ENCODE data around the gene CNIH3.

The CNIH3 gene

DNA sequence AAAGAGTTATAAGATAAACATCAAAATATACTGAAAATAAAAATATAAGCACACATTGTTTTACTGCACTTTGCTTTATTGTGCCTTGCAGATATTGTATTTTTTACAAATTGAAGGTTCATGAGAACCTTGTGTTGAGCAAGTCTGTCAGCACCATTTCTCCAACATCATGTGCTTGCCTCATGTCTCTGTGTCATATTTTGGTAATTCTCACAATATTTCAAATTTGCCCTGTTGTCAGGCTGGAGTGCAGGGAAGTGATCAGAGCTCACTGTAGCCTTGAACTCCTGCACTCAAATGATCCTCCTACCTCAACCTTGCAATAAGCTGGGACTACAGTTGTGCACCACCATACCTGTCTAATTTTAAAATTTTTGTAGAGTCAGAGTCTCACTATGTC lies 21.3 kb upstream of the CNIH3 start:
- Mint-ChIP-seq H3K27me3 (no peaks in the 10 kb centered on the region), H3K4me3 (no peak overlapping the region), H3K9me3 (no peaks in the 10 kb centered on the region), H3K36me3 (ENCODE audit: low read depth) (no peaks in the 10 kb centered on the region), H3K4me1 (ENCODE audit: low read depth) (no peaks in the 10 kb centered on the region), H3K27ac (no peak overlapping the region)
- no peak for DNase-seq

GRCh38 chr1:224605482-224606181 lies 10.5 kb upstream of the CNIH3 start:
- no peak overlapping the region for H3K27ac Mint-ChIP-seq
- H3K27me3 Mint-ChIP-seq, result peaks cover 9% of the 10 kb centered on the region
- no peak for DNase-seq
- no peaks in the 10 kb centered on the region for H3K36me3 Mint-ChIP-seq (ENCODE audit: low read depth)
- H3K4me3 Mint-ChIP-seq, result no peak overlapping the region
- no peaks in the 10 kb centered on the region for H3K4me1 Mint-ChIP-seq (ENCODE audit: low read depth)
- H3K9me3 Mint-ChIP-seq, result no peaks in the 10 kb centered on the region

DNA sequence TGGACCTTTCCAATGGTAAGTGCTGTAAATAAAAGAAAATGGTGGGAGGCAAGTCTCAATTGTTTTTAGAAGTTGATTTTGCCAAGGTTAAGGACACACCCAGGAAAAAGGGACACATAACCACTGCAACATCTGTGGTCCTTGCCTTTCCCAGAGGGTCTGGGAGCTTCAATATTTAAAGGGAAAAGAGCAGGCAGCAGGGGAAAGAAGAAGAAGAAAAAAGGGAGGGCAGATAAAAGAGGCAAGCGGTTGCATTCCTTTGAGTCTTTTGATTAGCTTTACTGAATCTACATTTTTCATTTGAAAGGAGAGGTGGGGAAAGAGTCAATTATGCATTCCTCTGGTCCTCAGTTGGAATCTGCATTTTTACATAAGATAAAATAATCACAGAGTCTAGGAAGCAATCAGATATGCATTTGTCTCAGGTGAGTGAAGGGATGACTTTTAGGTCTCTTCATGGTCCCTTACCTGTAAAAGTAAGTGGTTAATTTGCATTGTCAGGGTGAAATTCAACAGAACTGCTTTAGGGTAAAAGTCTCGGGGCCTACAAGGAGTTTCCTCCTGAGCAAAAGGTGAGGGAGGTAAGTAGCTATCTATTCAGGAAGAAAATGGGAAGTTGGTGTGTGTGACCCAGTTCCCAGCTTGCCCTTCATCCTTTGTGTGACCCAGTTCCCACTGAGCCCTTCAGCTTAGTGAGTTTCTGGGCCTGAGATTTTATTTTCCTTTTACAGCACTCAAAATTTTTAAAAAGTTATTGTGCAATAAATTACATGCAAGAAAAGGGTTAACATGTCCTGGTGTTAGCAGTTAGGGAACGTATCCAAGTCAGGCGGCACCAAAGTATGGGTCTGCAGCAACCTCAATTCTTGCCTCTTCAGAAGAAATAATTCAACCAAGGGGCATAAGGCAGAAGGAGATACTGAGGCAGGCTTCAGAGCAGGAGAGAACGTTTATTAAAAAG lies 8.6 kb upstream of the CNIH3 start:
- DNase-seq, result no peak
- H3K36me3 Mint-ChIP-seq (ENCODE audit: low read depth), result no peaks in the 10 kb centered on the region
- H3K27ac Mint-ChIP-seq, result no peak overlapping the region
- H3K4me3 Mint-ChIP-seq, result no peak overlapping the region
- H3K4me1 Mint-ChIP-seq (ENCODE audit: low read depth), result no peaks in the 10 kb centered on the region
- peaks cover 9% of the 10 kb centered on the region for H3K27me3 Mint-ChIP-seq
- H3K9me3 Mint-ChIP-seq, result no peaks in the 10 kb centered on the region

DNA sequence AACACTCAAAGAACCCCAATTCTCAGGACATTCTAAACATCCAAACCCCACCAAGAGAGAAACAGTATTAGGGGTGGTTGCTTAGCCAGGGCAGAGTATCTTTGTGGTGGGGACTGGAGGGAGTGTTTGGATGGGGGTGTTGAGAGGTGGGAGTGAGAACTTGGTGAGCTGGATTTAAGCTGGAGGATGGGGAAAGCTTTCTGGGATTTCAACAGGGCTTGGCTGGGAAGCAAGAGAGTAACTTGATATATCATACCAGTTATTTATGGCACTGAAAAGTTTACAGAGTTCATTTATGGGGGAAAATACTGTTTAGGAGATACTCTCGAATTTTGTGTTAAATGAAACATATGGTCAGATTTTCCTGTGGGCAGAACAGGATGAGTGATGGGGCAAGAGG lies 6.8 kb upstream of the CNIH3 start:
- Mint-ChIP-seq H3K27me3 (peaks cover 9% of the 10 kb centered on the region), H3K4me1 (ENCODE audit: low read depth) (no peaks in the 10 kb centered on the region), H3K36me3 (ENCODE audit: low read depth) (no peaks in the 10 kb centered on the region), H3K9me3 (no peaks in the 10 kb centered on the region), H3K27ac (no peak overlapping the region), H3K4me3 (no peak overlapping the region)
- DNase-seq, result no peak

- Mint-ChIP-seq H3K36me3 (ENCODE audit: low read depth) (no peaks in the 10 kb centered on the region), H3K27me3 (peaks cover 25% of the 10 kb centered on the region)
Measured at GRCh38 chr1:224612246-224612645, 3.9 kb upstream of the CNIH3 start.

GRCh38 chr1:224613486-224613885 lies 2.6 kb upstream of the CNIH3 start:
- peaks cover 24% of the 10 kb centered on the region for H3K4me1 Mint-ChIP-seq (ENCODE audit: low read depth)
- H3K4me3 Mint-ChIP-seq, result no peak overlapping the region
- no peaks in the 10 kb centered on the region for H3K9me3 Mint-ChIP-seq
- peaks cover 37% of the 10 kb centered on the region for H3K27me3 Mint-ChIP-seq
- DNase-seq, result no peak
- H3K27ac Mint-ChIP-seq, result no peak overlapping the region
- no peaks in the 10 kb centered on the region for H3K36me3 Mint-ChIP-seq (ENCODE audit: low read depth)

More at GRCh38 chr1:224612246-224612645, 3.9 kb upstream of the CNIH3 start:
- DNase-seq, result no peak
- no peak overlapping the region for H3K4me3 Mint-ChIP-seq
- H3K4me1 Mint-ChIP-seq (ENCODE audit: low read depth), result peaks cover 14% of the 10 kb centered on the region
- H3K9me3 Mint-ChIP-seq, result no peaks in the 10 kb centered on the region
- H3K27ac Mint-ChIP-seq, result no peak overlapping the region

- peaks cover 30% of the 10 kb centered on the region for H3K4me1 Mint-ChIP-seq (ENCODE audit: low read depth)
- H3K4me3 Mint-ChIP-seq, result peak overlapping the region; percentile 65
- no peak overlapping the region for H3K27ac Mint-ChIP-seq
- peak; percentile 36 for DNase-seq
- H3K9me3 Mint-ChIP-seq, result peaks cover 6% of the 10 kb centered on the region
- no peaks in the 10 kb centered on the region for H3K36me3 Mint-ChIP-seq (ENCODE audit: low read depth)
- peaks cover 67% of the 10 kb centered on the region for H3K27me3 Mint-ChIP-seq
Measured at GRCh38 chr1:224616756-224617409, 766 bp downstream of the CNIH3 start.

GRCh38 chr1:224617410-224618355 lies 1.6 kb downstream of the CNIH3 start:
- peak; percentile 39 for DNase-seq
- Mint-ChIP-seq H3K27me3 (peaks cover 73% of the 10 kb centered on the region), H3K27ac (no peak overlapping the region), H3K4me1 (ENCODE audit: low read depth) (peaks cover 30% of the 10 kb centered on the region), H3K36me3 (ENCODE audit: low read depth) (no peaks in the 10 kb centered on the region), H3K9me3 (peaks cover 12% of the 10 kb centered on the region), H3K4me3 (peak overlapping the region; percentile 65)

- H3K4me1 Mint-ChIP-seq (ENCODE audit: low read depth), result peaks cover 44% of the 10 kb centered on the region
- H3K27ac Mint-ChIP-seq, result no peak overlapping the region
- no peak overlapping the region for H3K4me3 Mint-ChIP-seq
- H3K9me3 Mint-ChIP-seq, result peaks cover 12% of the 10 kb centered on the region
- DNase-seq, result no peak
- H3K36me3 Mint-ChIP-seq (ENCODE audit: low read depth), result no peaks in the 10 kb centered on the region
- H3K27me3 Mint-ChIP-seq, result peaks cover 70% of the 10 kb centered on the region
Measured at GRCh38 chr1:224619209-224619608, 3.1 kb downstream of the CNIH3 start.

GRCh38 chr1:224620105-224620504 lies 4.0 kb downstream of the CNIH3 start:
- DNase-seq, result no peak
- Mint-ChIP-seq H3K9me3 (peaks cover 12% of the 10 kb centered on the region), H3K36me3 (ENCODE audit: low read depth) (no peaks in the 10 kb centered on the region), H3K27ac (no peak overlapping the region), H3K4me3 (no peak overlapping the region), H3K4me1 (ENCODE audit: low read depth) (peaks cover 53% of the 10 kb centered on the region), H3K27me3 (peaks cover 65% of the 10 kb centered on the region)

DNA sequence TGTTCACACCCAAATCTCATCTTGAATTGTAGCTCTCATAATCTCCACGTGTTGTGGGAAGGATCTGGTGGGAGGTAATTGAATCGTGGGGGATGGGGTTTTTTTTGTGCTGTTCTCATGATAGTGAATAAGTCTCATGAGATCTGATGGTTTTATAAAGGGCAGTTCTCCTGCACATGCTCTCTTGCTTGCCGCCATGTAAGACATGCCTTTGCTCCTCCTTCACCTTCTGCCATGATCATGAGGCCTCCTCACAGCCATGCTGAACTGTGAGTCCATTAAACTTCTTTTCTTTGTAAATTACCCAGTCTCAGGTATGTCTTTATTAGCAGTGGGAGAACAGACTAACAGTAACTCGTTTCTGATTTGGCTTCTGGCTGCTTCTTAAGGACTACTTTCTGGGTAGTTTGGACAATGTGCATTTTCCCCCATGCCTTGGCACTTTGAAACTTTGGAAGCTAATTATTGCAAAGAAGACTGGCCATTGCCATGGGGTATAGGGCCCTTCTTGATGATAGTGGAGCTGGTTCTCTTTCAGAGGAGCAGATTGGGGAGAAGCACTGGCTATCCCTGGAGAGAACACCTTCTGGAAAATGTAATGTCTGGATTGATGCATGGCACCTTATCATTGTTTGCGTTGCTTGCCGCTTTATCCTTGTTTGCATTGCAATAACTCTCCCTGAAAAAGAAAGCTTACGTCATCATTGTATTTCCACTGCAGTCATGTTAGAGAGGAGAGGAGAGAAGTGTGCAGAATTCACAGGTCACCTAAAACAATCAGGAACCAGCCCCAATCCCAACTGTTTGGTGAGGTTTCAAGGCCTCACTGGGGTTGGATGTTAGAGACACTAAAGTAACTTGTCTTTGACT lies 5.9 kb downstream of the CNIH3 start:
- Mint-ChIP-seq H3K27me3 (peaks cover 50% of the 10 kb centered on the region), H3K36me3 (ENCODE audit: low read depth) (no peaks in the 10 kb centered on the region), H3K4me1 (ENCODE audit: low read depth) (peaks cover 44% of the 10 kb centered on the region)

DNA sequence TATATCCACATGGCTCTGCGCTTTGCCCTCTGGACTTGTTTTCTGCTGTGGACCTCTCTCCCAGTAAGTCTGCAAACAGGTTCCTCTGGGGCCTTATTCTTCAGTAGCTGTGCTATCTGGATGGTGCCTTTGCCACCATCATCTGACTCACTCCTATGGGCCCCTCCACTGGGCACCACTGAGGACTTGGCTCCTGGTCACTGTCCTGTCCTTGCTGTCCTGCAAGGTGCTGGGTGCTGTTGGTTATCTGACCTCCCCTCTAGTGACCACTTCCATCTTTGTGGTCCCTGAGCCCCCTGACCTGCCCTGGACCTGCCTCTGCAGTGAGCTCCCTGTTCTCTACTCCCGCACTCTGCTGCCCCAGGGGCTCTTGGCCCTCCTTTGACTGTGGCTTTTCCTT lies 6.7 kb downstream of the CNIH3 start:
- H3K9me3 Mint-ChIP-seq, result peaks cover 12% of the 10 kb centered on the region
- peaks cover 38% of the 10 kb centered on the region for H3K4me1 Mint-ChIP-seq (ENCODE audit: low read depth)
- H3K27ac Mint-ChIP-seq, result no peak overlapping the region
- H3K36me3 Mint-ChIP-seq (ENCODE audit: low read depth), result no peaks in the 10 kb centered on the region
- H3K27me3 Mint-ChIP-seq, result peaks cover 42% of the 10 kb centered on the region
- H3K4me3 Mint-ChIP-seq, result no peak overlapping the region
- no peak for DNase-seq

More for the DNA sequence above, 5.9 kb downstream of the CNIH3 start:
- Mint-ChIP-seq H3K27ac (no peak overlapping the region), H3K9me3 (peaks cover 12% of the 10 kb centered on the region), H3K4me3 (no peak overlapping the region)
- no peak for DNase-seq

DNA sequence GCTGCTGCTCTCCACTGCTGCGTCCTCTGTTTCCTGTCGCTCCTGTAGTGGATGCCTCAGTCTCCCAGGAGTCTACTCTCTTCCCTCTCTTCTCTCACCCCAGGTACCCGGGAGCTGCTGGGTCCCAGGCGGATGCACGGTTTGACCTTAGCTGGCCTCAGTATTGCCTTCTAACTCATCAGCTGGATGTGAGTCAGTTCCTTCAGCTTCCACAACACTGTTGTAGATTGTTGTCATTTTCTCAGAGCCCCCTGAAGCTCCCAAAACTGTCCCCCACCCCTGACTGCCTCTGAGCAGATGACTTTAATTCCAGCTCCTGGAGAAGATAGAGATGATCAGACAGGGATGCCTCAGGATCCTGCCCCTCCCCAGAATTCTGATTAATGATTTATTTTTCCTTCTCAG lies 7.2 kb downstream of the CNIH3 start:
- Mint-ChIP-seq H3K4me1 (ENCODE audit: low read depth) (peaks cover 33% of the 10 kb centered on the region), H3K4me3 (no peak overlapping the region), H3K36me3 (ENCODE audit: low read depth) (no peaks in the 10 kb centered on the region), H3K27ac (no peak overlapping the region), H3K9me3 (peaks cover 12% of the 10 kb centered on the region), H3K27me3 (peaks cover 37% of the 10 kb centered on the region)
- DNase-seq, result no peak
